Measurements from ENCODE around the gene CHRNG.
"Not testable (repeated sequence)": the region's sequence is repeated elsewhere in the genome, so short reads cannot be mapped to it uniquely, and the experiment has no call there.

The CHRNG gene

DNA sequence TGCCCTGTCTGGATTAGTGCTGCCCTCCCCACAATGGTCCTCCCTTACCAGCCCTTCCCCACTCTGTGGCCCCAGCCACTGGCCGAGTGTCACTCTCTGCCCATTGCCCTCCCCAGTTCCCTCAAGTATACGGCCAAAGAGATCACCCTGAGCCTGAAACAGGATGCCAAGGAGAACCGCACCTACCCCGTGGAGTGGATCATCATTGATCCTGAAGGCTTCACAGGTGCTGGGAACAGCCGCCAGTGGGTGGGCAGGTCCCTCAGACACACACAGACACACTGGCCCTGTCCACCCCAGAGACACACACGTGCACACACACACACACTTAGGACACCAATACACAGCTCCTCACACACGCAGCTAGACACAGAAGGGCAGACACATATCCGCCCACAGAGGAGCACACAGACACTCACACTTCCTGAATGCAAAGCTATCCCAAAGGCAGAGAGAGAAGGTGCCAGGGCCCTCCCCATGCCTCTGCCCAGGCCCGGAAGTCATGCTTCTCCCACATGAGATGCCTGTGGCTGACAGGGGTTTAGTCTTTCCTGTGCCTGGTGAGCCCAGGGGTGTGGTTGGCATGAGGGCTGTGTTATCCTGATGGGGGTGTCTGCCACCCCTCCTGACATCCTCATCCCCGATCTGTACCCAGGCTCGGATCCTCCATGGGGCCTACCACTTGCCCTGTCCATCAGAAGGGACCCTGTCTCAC lies 10.6 kb upstream of the CHRNG start:
- no peak for DNase-seq

DNA sequence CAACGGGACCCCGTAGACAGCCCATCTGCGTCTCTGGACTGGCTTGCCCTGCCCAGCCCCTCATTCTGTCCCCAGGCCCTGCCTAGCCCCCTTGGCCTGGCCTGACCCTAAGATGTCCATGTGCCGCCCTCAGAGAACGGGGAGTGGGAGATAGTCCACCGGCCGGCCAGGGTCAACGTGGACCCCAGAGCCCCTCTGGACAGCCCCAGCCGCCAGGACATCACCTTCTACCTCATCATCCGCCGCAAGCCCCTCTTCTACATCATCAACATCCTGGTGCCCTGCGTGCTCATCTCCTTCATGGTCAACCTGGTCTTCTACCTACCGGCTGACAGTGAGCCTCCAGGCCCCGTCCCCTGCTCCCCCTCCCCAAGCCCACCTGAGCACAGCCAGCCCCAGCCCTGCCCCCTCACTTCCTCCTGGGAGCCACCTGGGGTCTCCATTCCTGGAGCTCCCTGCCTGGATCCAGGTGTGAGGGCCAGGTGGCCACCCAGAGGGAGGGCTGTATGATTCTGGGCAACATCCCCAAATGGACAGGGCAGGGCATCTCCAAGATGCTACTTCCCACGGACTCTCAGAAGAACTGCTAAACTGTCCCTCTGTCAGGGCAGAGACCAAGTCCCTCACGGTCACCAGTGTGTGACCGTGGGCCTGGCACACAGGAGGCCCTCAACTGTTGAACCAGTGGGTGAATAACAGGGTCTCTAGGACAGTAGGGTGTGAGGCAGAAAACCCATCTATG lies 9.5 kb upstream of the CHRNG start:
- DNase-seq, result no peak

DNA sequence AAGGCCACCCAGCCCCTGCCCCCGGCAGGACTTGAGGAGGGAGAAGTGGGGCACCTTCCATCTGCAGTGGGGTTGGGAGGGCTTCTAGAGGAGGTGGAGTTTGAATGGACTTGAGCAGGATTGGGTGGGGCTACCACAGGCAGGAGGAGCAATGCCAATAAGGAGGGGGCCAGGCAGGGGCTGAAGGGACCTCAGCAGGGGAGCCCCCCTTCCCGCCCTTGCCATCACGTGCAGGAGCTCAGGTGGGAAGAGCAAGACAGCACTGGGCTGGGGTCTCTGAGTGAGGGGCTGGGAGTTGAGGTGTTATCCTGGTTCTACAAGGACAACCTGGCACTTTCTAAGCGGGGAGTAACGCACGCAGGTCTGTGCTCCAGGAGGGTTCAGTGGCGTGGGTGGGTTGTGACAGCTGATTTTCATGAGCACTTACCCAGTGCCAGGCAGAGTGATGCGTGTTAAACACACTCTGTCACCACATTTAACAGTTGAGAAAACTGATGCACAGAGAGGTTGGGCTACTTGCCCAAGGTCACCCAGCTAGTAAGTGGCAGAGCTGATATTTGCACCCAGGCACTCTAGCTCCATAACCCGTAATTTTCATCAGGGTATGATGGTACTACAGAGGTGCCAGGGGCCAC lies 8.7 kb upstream of the CHRNG start:
- DNase-seq, result no peak

GRCh38 chr2:232532419-232532818 lies 7.1 kb upstream of the CHRNG start:
- no peak for DNase-seq

- DNase-seq, result not testable (repeated sequence)
These were observed 6.7 kb upstream of the CHRNG start for GRCh38 chr2:232532821-232533220.

DNA sequence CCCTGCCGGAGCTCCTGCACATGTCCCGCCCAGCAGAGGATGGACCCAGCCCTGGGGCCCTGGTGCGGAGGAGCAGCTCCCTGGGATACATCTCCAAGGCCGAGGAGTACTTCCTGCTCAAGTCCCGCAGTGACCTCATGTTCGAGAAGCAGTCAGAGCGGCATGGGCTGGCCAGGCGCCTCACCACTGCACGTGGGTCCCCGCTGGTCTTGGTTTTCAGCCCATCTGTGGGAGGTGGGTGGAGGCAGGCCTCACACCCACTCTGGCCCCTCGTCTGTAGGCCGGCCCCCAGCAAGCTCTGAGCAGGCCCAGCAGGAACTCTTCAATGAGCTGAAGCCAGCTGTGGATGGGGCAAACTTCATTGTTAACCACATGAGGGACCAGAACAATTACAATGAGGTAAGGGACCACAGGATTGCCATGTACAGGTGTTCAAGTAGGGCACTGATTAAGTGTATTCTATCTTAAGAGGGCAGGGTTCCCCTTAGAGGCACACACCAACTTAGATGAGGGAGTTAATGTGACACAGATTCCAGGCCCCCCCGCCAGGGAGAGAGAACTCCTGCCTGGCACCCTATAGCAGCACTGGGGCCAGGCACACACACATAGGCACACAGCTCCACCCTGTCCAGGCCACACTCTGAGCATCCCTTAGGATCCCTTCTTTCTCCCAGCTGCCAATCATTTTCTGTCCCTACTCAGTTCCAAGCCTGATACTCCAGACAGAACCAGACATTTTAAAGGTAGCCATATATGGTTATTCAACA lies 5.4 kb upstream of the CHRNG start:
- DNase-seq, result no peak

- DNase-seq, result no peak
These were observed 4.4 kb upstream of the CHRNG start for GRCh38 chr2:232534940-232535651.

GRCh38 chr2:232535761-232536530 lies 3.5 kb upstream of the CHRNG start:
- DNase-seq, result no peak

DNA sequence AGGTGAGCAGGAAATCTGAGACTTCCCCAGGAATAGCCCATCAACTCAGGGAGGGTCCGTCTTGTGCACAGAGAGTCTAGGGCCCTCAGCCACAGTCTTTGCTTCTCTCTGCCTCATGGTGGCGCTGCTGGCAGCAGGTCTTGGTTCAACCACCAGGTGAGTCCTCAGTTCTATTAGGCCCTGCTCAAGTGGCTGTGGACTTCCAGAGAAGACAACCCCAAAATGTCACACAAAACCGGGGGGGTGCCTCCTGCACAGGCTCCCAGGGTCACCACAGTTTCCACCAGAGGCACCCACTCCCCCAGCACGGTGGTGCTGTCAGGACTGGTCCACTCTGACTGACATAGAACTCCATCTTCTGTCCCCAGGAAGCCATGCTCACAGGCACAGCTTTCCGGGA lies 2.4 kb upstream of the CHRNG start:
- no peak for DNase-seq

DNA sequence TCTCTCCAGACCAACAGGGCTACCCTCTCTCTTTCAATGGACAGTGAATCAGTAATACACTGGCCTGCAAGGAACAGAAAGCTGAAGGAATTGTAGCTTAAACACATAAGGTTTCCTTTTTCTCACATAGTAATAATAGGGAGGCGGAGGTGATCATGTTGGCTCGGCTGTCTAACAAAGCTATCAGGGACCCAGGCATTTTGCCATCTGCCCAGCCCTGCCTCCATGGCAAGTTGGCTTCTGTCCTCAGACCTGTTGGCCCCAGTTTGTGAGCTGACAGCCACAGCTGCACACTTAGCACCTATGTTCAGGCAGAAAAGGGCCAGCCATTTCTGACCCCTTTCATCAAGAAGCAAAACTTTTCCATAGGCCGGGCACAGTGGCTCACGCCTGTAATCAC lies 2.0 kb upstream of the CHRNG start:
- DNase-seq, result no peak

DNA sequence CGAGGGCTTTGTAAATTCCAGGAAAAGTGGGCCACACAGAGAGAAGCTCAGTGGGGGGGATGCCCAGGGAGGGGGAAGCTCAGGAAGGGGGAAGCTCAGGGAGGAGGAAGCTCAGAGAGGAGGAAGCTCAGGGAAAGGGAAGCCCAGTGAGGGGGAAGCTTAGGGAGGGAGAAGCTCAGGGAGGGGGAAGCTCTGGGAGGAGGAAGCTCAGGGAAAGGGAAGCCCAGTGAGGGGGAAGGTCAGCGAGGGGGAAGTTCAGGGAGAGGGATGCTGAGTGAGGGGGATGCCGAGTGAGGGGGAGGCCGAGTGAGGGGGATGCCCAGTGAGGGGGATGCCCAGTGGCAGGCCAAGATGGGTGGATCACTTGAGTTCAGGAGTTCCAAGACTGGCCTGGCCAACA lies 821 bp upstream of the CHRNG start:
- DNase-seq, result no peak

DNA sequence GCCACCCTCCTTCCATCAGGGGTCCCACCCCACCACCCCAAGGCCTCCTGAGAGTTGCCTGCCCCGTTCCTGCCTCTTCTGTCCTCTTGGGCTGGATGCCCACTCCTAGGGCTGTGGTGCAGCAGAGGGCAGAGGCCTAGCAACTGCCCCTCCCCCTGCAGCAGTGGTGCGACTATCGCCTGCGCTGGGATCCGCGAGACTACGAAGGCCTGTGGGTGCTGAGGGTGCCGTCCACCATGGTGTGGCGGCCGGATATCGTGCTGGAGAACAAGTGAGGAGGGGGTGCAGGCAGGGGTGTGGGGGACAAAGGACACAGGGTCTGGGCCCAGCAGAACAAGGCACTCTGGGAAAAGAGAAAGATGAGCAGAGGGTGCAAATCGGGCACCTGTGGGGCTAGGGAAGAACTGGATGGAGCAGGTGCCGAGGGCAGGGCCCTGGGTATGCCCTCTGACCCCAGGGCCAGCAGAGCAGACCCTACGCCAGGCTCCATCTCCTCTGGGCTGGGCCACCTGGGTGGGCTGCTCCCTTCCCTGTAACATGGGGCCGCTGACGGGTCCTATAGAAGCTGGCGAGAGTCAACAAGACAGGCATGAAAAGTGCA lies 1.0 kb downstream of the CHRNG start:
- no peak for DNase-seq

DNA sequence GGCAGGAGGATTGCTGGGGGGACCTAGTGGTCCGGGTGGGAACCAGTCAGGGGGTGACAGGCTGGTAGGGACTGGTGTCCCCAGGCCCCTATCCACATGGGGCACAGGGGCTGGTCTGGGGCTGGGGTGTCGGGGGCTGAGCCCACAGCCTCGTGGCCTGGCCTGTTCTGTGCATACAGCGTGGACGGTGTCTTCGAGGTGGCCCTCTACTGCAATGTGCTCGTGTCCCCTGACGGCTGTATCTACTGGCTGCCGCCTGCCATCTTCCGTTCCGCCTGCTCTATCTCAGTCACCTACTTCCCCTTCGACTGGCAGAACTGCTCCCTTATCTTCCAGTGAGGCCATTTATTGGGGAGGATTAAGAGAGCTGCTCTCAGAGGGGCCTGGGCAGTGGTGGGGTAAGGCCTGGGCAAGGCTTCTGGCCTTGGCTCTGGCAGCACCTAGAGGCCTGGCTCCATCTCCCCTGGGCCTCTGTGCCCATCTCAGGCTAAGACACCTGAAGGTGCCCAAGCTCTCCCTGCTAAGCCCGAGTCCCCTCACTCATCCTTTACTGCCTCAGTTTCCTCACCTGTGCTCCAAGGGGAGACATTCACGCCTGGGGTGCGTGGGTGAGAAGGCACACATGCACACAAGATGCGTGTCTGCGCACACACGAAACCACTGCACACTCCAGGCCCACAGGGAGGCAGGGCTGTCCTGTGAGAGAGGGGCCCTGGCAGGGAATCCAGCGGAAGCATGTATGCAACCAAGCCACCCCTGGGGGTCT lies 1.9 kb downstream of the CHRNG start:
- no peak for DNase-seq

DNA sequence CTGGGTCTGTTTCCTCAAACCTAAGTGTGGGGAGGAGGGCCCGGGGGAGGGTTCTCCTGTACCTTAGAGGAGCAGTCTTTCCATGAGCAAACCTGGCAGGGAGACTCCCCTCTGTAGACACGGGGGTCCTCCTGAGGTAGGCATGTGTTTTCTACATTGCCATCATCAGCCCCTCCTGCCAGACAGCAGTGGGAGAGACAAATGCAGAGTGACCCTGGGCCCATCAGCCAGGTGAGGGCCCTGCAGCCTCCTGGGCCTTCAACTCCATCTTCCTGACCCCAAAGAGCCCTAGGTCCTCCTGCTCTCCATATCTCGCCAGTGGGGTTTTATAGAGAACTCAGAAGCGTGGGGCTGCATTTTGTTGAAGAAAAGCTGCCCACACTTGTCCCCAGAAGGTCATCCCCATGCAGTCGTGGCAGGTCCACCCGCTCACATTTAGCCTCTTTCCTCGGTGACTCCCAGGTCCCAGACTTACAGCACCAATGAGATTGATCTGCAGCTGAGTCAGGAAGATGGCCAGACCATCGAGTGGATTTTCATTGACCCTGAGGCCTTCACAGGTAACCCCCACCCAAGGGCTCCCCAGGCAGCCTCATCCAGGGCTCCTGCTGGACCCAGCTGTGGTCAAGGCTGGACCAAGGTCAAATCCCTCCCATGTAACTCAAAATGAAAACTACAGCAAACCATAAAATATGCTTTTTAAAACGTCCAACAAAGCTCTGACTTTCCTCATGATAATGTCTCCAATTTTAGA lies 2.6 kb downstream of the CHRNG start:
- DNase-seq, result no peak

DNA sequence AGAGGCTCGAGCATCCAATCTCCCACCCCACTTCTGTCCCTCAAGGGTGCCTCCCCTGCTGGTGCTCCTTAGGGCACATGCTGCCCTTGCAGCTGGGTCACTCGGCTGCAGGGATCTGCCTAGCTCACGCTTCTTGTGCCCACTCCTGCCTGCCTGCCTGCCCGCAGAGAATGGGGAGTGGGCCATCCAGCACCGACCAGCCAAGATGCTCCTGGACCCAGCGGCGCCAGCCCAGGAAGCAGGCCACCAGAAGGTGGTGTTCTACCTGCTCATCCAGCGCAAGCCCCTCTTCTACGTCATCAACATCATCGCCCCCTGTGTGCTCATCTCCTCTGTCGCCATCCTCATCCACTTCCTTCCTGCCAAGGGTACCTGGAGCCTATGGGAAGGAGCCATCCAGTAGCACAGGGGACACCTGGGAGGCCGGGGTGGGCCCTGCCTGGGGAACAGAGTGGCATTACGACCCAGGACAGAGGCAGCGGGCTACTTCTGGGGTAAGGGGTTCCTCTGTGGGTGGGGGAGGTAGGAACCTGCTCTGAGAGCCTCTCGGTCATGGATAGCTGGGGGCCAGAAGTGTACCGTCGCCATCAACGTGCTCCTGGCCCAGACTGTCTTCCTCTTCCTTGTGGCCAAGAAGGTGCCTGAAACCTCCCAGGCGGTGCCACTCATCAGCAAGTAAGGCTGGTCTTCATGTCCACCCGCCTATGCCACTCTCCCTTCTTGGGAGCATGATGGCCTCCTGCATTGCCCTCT lies 3.4 kb downstream of the CHRNG start:
- no peak for DNase-seq

- DNase-seq, result no peak
These were observed 4.0 kb downstream of the CHRNG start for GRCh38 chr2:232543491-232543890.

GRCh38 chr2:232543928-232544631 lies 4.6 kb downstream of the CHRNG start:
- no peak for DNase-seq

GRCh38 chr2:232544674-232545073 lies 5.2 kb downstream of the CHRNG start:
- no peak for DNase-seq
